Stimulated activated CD8-positive, alpha-beta memory T cell treated with anti-CD3 and anti-CD28 coated beads, Interleukin-15, amount 100 ng/mL, for 1 hour (primary cell): ENCODE data around the gene SREBF1.

Experiments used
- DNase-seq: peaks from one replicate; pipeline ENCODE4 v3.0.0-alpha.2; 2020; ENCODE audit warnings: low read depth

The SREBF1 gene

GRCh38 chr17:17794382-17794781 lies 42.4 kb downstream of the SREBF1 start:
- DNase-seq: no peak

- no peak for DNase-seq
Measured at GRCh38 chr17:17793378-17794214, 43.2 kb downstream of the SREBF1 start.

GRCh38 chr17:17792551-17793377 lies 44.0 kb downstream of the SREBF1 start:
- DNase-seq: peak; percentile 21

GRCh38 chr17:17792037-17792550 lies 44.7 kb downstream of the SREBF1 start:
- DNase-seq: no peak

GRCh38 chr17:17790637-17791464 lies 45.9 kb downstream of the SREBF1 start:
- no peak for DNase-seq

GRCh38 chr17:17789828-17790636 lies 46.8 kb downstream of the SREBF1 start:
- no peak for DNase-seq

GRCh38 chr17:17789410-17789809 lies 47.4 kb downstream of the SREBF1 start:
- DNase-seq: no peak

- DNase-seq: no peak
Measured at GRCh38 chr17:17788967-17789366, 47.8 kb downstream of the SREBF1 start.

- no peak for DNase-seq
Measured at GRCh38 chr17:17787568-17787967, 49.2 kb downstream of the SREBF1 start.

- DNase-seq: no peak
Measured at GRCh38 chr17:17786998-17787397, 49.8 kb downstream of the SREBF1 start.

GRCh38 chr17:17785407-17785806 lies 51.4 kb downstream of the SREBF1 start:
- no peak for DNase-seq

GRCh38 chr17:17784657-17785267 lies 52.0 kb downstream of the SREBF1 start:
- DNase-seq: no peak

- DNase-seq: no peak
Measured at GRCh38 chr17:17783825-17784656, 52.7 kb downstream of the SREBF1 start.

- DNase-seq: no peak
Measured at GRCh38 chr17:17783116-17783824, 53.5 kb downstream of the SREBF1 start.

- no peak for DNase-seq
Measured at GRCh38 chr17:17782523-17783115, 54.2 kb downstream of the SREBF1 start.

GRCh38 chr17:17781591-17782496 lies 54.9 kb downstream of the SREBF1 start:
- DNase-seq: no peak

- no peak for DNase-seq
Measured at GRCh38 chr17:17780922-17781590, 55.7 kb downstream of the SREBF1 start.
